ENCODE measurements around the gene PLSCR3. TPM values are rescaled to one million over a fixed set of nuclear protein-coding genes. Genes with fewer than 3 reads are reported as not detected.
A peak's percentile ranks its signal among the peaks of the same experiment; 100 is the strongest.
"Not testable (repeated sequence)": the region's sequence is repeated elsewhere in the genome, so short reads cannot be mapped to it uniquely, and the experiment has no call there.

The PLSCR3 gene
- total RNA-seq, 1 donor from 2014 or later: 16.0 TPM

GRCh38 chr17:7380321-7380720 lies 14.0 kb downstream of the PLSCR3 start:
- no peak for DNase-seq

DNA sequence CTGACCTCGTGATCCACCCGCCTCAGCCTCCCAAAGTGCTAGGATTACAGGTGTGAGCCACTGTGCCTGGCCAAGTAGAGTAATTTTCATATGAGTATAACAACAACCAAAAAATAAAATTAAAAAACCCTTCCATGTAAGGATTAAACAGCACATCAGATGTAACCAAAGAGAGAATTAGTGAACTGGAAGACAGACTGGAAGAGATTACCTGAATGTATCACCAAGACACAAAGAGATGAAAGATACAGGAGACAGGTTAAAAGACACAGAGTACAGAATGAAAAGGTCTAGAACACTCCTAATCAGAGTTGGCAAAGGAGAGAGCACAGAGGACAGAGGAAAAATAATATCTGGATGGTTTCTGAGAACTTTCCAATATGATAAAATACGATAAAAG lies 15.2 kb downstream of the PLSCR3 start:
- no peak for DNase-seq

DNA sequence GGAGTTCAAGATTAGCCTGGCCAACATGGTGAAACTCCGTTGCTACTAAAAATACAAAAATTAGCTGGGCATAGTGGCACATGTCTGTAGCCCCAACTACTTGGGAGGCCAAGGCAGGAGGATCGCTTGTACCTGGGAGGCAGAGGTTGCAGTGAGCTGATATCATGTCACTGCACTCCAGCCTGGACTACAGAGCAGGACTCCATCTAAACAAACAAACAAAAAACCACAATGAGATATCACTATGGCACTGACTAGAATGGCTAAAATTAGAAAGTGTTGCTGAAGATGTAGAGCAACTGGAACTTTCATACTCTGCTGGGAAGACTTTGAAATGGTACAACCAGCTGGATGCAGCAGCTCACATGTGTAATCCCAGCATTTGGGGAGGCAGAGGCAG lies 20.0 kb downstream of the PLSCR3 start:
- no peak for DNase-seq

DNA sequence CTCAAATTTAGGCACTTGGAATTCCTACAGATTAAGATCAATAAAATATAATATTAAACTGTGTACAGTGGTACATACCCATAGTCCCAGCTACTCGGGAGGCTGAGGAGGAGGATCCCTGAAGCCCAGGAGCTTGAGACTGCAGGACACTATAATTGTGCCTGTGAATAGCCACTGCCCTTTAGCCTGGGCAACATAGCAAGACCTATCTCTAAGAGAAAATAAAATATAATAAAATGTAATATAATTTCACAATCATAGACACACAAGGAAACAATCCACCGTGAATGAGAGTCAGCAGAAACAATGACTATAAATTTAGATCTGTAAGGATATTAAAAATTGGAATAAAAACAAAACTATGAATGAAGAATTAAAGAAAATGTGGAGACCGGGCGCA lies 23.5 kb downstream of the PLSCR3 start:
- DNase-seq: no peak

DNA sequence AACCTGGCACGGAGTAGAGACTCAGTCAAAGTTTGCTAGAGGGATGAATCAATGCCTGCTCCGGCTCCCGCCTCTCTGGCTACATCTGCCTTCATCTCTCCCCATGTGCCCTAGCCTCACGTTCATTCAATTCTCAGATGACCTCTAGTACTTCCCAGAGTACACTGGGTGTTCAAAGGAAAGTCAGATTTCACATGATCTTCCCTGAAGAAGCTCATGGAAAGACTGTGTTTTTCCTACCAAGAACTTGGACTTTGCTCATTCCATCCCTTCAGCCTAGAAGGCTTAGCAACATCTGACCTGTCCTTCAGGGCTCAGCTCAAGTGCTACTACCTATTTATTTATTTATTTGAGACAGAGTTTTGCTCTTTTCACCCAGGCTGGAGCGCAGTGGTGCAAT lies 24.5 kb downstream of the PLSCR3 start:
- no peak for DNase-seq

- DNase-seq: not testable (repeated sequence)
These were observed 25.7 kb downstream of the PLSCR3 start for GRCh38 chr17:7368599-7368994.

DNA sequence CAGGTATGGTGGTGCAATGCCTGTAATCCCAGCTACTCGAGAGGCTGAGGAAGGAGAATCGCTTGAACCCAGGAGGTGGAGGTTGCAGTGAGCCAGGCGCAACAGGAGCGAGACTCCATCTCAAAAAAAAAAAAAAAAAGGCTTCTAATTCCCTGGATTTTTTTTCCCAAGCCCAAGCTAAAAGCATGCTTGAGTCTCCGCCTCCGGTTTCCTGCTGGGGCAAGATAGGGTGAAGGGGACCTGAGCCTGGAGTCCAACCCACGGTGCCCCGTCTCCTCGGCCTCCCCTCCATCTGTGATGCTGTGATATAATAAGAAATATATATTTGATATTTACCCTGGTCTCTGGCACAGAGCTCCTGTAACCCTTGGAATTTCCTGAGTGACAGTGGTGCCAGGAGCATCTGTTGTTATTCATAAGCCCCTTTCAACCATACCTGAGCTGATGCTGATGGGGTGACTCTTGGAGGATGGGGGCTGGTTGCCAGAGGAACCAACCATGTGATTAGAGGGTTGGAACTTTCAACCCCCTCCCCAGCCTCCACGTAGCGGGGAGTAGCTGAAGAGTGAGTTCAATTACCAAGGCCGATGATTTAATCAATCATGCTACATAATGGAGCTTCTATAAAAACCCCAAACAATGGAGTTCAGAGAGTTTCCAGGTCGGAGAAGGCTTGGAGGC lies 26.3 kb downstream of the PLSCR3 start:
- DNase-seq: no peak

DNA sequence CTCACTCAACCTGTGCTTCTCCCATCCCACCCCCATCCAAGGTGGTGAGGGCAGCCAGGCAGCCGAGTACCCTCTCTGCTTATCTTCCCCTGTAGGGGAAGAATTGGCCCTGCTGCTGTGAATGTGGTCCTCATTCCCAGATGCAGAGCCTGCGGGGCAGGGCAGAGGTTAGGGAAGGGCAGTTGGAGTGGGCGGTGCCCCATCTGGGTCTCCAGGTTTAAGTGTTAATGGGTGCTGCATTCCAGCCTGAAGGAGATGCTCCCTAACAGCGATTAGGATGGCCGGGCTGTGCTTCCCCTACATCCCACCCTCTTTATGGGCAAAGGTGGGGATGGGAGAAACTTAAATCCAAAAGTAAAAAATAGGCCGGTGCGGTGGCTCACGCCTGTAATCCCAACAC lies 27.2 kb downstream of the PLSCR3 start:
- DNase-seq: no peak

DNA sequence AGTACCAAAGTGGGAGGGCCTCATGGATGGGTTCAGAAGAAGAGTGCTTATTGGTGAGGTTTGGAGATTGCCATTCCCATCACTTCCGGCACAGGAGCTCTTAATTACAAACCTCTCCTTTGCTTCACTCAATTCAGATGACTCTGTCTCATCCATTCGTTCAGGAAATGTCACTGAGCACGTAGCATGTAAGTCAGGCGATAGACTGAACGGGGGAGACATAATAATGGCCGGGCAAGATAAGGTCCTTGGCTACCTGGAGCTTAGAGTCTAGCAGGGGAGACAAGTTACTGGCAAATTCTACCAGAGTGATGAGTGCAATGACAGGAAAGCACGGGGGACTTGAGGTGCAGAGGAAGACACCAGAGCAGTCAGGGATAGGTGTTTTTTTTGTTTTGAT lies 28.4 kb downstream of the PLSCR3 start:
- DNase-seq: not testable (repeated sequence)

DNA sequence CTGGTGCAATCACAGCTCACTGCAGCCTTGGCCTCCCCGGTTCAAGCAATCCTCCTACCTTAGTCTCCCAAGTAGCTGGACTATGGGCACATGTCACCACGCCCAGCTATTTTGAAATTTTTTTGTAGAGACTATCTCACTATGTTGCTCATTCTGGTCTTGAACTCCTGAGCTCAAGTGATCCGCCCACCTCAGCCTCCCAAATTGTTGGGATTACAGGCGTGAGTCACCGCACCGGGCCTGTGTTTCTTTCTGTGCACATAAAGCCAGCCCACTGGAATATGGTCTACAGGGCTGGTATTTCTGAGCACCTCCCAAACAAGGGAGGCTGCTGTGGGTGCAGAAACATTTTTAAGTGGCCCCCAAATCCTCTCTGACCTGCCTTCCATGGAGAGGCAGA lies 31.0 kb downstream of the PLSCR3 start:
- no peak for DNase-seq

DNA sequence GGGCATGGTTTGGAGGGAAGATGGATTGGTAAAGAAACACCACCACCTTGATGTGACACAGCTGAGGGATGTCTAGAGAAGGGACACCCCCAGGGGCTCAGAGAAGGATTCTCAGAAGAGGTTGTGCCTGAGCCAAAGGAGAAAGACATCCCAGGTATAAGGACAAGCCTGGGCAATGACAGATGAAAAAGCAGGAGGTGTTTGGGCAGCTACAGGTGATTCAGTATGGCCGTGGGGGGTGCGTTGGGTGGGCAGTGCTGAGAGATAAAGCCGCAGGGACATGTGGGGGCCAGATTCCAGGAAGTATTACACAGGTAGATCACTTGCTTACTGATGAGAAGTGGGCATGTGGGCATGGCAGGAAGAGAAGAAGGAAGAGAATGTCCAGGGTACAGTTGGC lies 32.4 kb downstream of the PLSCR3 start:
- DNase-seq: no peak

DNA sequence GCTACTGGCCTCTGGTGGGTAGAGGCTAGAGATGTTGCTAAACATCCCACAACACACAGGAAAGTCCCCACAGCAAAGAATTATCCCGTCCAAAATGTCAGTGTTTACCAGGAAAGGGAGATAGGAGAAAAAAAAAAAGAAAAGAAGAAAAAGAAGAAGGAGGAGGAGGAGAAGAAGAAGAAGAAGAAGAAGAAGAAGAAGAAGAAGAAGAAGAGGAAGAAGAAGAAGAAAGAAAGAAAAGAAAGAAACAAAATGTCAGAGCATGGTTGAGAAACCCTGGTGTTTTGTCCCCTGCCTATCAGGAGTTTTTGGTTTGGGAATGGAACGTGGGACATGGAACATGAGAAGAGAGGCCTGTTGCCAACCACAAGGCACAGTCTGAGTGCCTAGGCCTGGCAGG lies 36.9 kb downstream of the PLSCR3 start:
- no peak for DNase-seq

DNA sequence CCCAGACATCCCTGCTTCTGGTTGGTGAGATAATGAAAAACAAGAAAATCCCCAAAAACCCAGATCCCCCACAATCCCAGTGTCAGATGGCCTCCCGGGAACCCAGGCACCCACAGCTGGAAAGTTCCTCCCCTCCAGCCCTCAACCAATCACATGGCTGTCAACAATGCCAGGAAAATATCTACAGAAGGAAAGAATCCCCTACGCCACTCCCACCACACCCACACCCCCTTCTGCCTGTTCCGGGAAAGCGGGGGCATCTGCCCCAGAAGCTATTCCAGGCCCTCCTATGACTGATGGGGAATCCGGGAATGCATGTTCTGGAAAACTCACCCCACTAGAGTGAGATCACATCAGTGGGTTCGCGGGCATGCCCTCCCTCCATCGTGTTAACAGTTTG lies 37.6 kb downstream of the PLSCR3 start:
- peak; percentile 37 for DNase-seq

- DNase-seq: peak; percentile 42
These were observed 38.2 kb downstream of the PLSCR3 start for GRCh38 chr17:7356072-7356549.

DNA sequence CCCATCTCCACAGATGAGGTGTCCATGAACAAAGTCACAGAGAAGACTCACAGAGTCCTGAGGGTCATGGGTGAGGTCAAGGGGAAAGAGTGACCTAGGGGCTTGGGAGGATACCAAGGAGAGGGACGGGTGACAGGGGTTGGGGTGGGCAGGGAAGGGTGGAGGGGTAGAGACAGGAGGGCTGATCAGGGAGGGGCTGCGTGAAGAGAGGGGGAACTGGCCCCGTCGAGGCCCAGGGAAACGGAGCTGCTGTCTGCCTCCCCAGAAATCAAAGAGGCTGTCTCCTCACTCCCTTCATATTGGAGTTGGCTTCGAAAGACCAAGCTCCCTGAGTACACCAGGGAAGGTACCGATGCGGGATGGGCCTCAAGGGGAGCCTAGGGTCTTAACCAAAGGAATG lies 38.8 kb downstream of the PLSCR3 start:
- no peak for DNase-seq

DNA sequence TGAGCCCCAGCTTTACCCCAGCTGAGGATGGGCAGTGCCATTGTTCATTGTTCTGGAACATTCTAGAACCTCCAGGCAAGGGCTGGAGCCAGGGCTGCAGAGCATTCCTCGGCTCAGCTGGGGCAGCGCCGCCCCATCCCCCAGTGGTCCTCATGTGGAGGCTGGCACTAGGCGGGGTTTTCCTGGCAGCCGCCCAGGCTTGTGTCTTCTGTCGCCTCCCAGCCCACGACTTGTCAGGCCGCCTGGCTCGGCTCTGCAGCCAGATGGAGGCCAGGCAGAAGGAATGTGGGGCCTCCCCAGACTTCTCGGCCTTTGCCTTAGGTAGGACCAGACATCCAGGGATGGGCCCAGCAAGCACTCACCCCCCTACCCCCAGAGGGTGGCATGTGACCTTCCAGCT lies 39.3 kb downstream of the PLSCR3 start, which contains the start of gene TMEM95:
Gene TMEM95, plus strand, starts transcription at position 104 of the 400 bp plus-strand sequence. Its CDS starts 49 bp downstream, at position 153.
- peak; percentile 38 for DNase-seq

DNA sequence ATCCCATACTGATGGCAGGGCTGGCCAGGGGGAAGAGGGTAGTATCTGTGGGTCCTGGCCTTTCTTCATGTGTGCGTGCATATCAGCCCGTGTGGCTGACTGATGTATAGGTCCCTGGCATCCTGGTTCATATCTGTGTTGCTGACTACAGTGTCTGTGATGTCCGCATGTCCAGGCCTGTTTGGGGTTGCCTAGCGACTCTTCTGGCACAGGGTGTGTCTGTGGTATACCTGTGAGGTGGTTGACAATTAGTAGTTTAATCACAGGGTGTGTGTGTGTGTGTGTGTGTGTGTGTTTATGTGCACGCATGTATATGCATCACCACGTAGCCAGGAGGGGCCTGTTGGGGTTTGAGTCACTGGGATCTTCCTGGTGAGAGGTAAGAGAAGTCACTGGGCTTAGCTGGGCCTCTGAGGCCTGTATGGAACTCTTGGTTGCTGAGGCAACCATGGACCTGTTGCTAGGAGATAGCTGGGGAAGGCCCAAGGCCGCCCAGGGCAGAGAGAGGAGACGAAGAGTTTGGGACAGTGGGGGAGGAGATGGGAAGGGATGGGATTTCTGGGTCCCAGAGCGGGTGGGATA lies 40.0 kb downstream of the PLSCR3 start:
- peak; percentile 31 for DNase-seq

DNA sequence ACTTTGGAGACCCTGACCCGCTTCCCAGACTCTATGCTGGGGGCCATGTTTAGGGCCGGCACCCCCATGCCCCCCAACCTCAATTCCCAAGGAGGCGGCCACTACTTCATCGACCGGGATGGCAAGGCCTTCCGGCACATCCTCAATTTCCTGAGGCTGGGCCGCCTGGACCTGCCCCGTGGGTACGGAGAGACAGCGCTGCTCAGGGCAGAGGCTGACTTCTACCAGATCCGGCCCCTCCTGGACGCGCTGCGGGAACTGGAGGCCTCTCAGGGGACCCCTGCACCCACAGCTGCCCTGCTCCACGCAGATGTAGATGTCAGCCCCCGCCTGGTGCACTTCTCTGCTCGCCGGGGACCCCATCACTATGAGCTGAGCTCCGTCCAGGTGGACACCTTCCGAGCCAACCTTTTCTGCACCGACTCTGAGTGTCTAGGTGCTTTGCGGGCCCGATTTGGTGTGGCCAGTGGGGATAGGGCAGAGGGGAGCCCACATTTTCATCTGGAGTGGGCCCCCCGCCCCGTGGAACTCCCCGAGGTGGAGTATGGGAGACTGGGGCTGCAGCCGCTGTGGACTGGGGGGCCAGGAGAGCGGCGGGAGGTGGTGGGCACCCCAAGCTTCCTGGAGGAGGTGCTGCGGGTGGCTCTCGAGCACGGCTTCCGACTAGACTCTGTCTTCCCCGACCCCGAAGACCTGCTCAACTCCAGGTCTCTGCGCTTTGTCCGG lies 41.3 kb downstream of the PLSCR3 start:
- DNase-seq: no peak

- no peak for DNase-seq
These were observed 41.8 kb downstream of the PLSCR3 start for GRCh38 chr17:7352503-7352889.

GRCh38 chr17:7351665-7352502 lies 42.4 kb downstream of the PLSCR3 start, which contains the start of gene KCTD11:
KCTD11 (plus strand) TSS chr17:7352162.
- peak; percentile 56 for DNase-seq

DNA sequence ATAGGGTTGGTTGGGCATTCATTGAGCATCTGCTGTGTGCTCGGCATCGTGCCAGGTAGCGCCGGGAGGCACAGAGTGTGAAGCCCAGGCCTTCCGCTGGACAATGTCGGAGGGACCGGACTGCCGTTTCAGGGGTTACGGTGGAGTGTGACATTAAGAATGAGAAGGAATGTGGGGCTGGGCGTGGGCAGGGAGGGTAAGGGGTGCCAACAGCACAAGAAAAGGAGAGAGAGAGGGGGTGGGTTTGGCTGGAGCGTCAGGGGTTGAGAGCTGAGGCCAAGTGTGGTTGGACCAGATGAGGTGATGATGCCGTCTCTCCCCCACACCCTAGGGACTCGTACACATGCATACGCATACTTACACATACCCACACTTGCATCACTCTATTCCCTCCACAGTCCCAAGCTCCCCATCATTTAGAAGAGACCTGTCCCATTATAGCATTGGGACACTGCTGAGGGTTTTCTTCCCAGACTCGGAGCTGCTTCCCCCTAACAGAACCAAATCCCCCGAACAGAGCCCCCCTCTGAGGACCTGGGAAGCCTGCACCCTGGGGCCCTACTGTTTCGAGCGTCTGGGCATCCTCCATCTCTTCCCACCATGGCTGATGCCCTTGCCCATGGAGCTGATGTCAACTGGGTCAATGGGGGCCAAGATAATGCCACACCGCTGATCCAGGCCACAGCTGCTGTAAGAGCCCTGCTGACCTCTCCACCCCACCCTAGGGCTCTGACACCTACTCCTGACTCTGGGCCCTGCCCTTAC lies 45.7 kb downstream of the PLSCR3 start:
- no peak for DNase-seq

Data from skin of body (tissue), 2 donors.